NCI-H1048 (cell line): ENCODE results near the gene COPZ1.

Source experiments
- DNase-seq: peaks from one replicate; lab custom pipeline; 2025; lab: John Stamatoyannopoulos, UW

The COPZ1 gene

GRCh38 chr12:54358191-54358944 lies 33.4 kb downstream of the COPZ1 start:
- no peak for DNase-seq

DNA sequence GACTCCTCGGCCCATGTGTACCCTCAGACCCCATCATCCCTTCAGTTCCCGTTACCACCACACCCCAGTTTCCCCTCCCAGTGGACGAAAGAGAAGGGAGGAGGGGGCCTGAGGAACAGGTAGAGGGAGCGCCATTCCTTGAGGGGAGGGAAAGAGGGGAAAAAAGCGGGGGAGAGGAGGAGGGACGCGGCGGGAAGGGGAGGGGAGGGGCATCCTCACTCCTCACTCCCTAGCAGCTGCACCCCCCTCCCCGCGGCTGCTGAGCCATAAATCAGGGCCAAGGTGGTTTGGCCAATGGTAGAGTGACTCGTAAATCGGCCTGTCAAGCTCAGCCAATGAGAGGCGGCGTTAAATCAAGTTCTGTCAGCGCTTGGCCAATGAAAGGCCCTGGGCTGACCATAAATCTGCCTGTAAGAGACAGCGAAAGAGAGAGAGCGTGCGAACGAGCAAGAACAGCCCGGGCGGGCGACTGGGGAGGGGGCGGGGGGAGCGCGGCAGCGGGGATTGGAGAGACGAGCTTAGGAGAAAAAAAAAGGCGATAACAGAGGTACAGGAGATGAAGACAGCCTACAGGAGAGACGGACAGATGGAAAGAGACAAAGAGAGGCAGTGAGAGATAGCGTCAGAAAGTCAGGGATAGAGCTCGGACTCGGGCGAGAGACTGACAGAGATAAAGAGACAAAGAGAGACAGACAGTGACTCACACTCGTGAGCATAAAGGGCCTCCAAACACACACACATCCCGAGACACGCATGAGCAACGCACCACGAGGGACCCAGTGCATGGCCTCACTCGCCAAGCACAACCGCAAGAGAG lies 34.2 kb downstream of the COPZ1 start:
- peak; percentile 85 for DNase-seq

DNA sequence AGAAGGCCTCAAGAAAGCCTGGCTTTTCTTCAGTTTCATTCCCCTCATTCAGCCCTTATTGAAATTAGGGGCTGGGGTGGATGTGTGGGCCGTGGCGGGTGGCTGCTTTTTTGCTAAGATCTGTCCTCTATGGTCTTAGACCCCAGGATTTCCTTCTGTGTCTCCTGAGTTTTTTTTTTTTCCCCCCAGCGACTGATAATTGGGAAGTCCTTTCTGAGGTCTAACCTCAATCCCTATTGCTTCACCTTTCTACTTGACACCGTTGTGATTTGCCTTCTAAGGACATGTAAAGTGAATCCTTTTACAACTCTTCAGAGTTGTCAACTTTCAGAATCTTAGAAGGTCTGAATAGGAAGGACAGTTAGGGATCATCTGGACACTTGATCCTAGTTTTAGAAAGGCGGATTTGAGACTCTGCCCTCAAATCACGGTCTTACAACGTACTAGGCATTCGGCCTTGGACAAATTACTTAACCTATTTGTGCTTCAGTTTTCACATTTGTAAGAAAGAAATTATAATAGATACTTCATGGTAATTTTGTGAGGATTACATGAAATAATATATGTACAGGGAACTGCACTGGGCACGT lies 34.9 kb downstream of the COPZ1 start:
- DNase-seq, result no peak

- peak; percentile 33 for DNase-seq
Measured at GRCh38 chr12:54360717-54361456, 36.0 kb downstream of the COPZ1 start.

GRCh38 chr12:54363047-54363446 lies 38.1 kb downstream of the COPZ1 start:
- no peak for DNase-seq

DNA sequence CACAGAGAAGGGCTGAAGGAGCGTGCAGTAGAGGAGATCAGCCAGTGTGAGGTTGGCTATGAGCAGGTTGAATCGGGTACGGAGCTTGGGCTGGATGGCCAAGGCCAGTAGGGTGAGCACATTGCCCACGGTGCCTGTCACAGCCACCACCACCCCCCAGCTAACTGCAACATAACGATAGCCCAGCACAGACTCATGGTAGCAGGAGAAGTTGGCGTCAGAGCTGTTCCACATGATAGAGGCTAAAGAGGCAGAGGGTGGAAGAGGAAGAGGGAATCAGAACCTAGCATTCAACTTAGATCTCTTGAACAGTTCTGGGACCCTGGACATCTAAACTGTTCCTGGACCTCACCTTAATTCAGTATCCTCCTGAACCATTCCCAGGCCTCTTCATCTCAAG lies 38.7 kb downstream of the COPZ1 start:
- DNase-seq, result no peak

DNA sequence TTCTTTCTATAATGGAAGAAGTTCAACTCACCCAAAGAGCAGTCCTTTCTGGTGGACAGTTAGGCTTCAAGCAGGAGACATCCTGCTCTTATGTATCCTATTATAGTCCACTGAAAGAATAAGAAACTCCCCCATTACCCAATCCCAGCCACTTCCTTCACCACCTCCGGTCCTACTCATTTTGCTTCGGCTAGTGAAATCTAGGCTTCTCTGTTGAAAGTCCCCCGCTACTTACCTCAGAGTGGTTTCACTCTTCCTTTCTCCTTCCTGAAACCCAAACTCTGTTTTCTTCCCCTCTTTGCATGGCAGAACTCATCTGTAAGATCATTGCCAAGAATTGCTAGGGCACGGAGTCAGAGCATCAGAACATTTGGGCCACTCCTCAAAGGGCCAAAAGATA lies 39.5 kb downstream of the COPZ1 start, which contains the start of gene GPR84:
TSS of gene GPR84 (minus strand) at position 74 of the 400 bp plus-strand sequence. CDS start 635 bp downstream, outside the sequence.
- DNase-seq, result no peak

- no peak for DNase-seq
Measured at GRCh38 chr12:54368025-54368708, 43.2 kb downstream of the COPZ1 start.

DNA sequence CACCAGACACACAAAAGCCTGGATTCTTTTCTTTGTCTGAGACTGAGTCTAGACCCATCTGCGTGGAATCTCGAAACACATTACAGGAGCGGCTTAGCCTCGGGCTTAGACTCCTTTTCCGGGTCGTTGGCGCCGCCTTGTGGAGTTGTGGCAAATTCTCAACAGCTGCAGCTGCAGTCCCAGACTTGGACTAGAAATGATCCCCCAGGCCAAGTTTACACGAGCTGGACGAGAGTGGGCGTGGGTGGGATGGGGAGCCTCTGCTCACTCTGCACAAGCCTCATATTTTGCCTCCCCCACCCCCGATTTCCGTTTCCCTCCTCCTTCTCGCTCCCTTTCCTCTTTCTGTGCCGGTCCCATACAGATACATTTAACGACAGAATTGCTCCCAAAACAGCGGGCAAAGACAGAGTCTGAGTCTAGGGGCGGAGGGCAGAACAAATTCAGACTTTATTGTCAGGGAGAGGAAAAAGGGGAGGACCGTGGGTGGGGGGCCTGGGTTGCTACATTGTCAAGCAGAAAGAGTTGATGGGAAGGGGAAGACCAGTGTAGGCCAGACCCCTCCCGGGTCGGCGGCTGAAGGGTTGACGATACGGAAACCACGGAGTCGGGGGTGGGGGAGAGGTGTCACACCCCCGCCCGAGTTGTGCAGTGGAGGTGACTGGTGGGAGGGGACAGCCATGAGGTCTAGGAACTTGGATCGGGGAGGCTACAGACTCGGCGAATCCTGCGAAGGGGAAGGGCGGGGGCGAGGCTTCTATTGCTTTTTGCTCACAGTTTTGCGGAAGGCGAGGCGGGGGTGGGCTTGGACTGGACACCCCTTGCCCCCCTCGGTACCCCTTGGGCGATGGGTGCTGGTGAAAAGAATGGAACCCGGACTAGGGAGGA lies 44.0 kb downstream of the COPZ1 start:
- DNase-seq, result peak; percentile 85

- DNase-seq, result no peak
Measured at GRCh38 chr12:54369597-54370131, 44.7 kb downstream of the COPZ1 start.

- no peak for DNase-seq
Measured at GRCh38 chr12:54370171-54370730, 45.3 kb downstream of the COPZ1 start.

GRCh38 chr12:54371328-54372112 lies 46.6 kb downstream of the COPZ1 start:
- DNase-seq, result no peak

- no peak for DNase-seq
Measured at GRCh38 chr12:54372113-54372806, 47.3 kb downstream of the COPZ1 start.

GRCh38 chr12:54373649-54374561 lies 49.0 kb downstream of the COPZ1 start:
- no peak for DNase-seq

DNA sequence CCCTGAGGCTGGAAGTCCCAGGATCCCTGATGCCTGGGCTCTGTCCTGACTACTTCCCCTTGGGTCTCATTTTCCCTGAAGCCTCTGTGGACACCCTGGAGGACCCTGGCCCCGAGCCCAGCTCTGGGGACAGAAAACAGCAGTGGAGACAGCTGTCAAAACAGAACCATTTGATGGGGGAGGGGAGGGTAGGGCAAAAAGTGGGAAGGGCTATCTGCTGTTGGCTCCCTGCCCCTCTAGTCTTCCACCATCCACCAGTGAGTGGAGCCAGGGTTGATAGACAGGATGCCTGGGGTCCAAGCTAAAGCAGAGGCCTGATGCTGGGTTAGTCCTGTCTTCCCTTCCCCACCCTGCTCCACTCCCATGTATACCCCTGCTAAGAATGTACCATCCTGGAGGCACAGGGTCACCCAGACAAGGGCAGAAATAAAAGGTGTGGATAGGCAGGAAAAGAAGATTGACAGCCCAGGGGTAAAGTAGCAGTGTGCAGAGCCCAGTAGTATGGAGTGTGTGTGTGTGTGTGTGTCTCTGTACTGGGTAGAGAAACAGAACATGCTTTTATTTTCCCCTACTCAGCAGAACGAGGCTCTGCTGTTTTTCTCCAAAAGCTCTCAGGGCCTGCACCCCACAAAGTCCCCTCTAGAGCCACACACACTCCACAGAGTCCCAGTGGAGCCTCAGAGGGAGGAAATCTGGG lies 49.8 kb downstream of the COPZ1 start:
- no peak for DNase-seq

- no peak for DNase-seq
Measured at GRCh38 chr12:54375259-54375579, 50.3 kb downstream of the COPZ1 start.

- DNase-seq, result no peak
Measured at GRCh38 chr12:54376596-54376995, 51.7 kb downstream of the COPZ1 start.
